OCI-LY3 (cell line): ENCODE data around the gene CCDC201.

ENCODE experiments used
- H2AFZ ChIP-seq: fragments of 200-600, 300-600 bp; shearing (Covaris generic); 2 replicates; pipeline ENCODE4 v1.6.0; 2014; ENCODE audit warnings: antibody characterized with exemption, low read depth, low read length
- H3K27ac ChIP-seq: fragments of 200-600, 300-600 bp; sonication (generic); 2 replicates; pipeline ENCODE4 v1.5.1; 2014; ENCODE audit warnings: mild to moderate bottlenecking, low read length, moderate library complexity, mixed read lengths
- H3K27me3 ChIP-seq: fragments of 200-600, 300-600 bp; sonication (generic); 2 replicates; pipeline ENCODE4 v1.6.1; 2014; ENCODE audit warnings: low read depth, low read length, mixed read lengths
- H3K36me3 ChIP-seq: fragments of 200-600, 300-600 bp; sonication (generic); replicated peaks from 2 replicates; pipeline ENCODE3; 2014; ENCODE audit warnings: low read depth, low read length, mixed read lengths
- H3K4me1 ChIP-seq: fragments of 300-600, 200-600 bp; sonication (generic); 2 replicates; pipeline ENCODE4 v1.6.1; 2014; ENCODE audit warnings: low read length, mixed read lengths
- H3K4me2 ChIP-seq: fragments of 200-600, 300-600 bp; sonication (generic); 2 replicates; pipeline ENCODE4 v1.6.1; 2014; ENCODE audit warnings: low read length, mixed read lengths
- H3K4me3 ChIP-seq: fragments of 300-600, 200-600 bp; sonication (generic); 2 replicates; pipeline ENCODE4 v1.5.1; 2014; ENCODE audit warnings: antibody characterized with exemption, mild to moderate bottlenecking, low read length, moderate library complexity
- H3K79me2 ChIP-seq: fragments of 300-600, 200-600 bp; shearing (Covaris generic); 2 replicates; pipeline ENCODE4 v1.6.1; 2014; ENCODE audit warnings: mild to moderate bottlenecking, low read length, mixed read lengths
- H3K9ac ChIP-seq: fragments of 300-600, 200-600 bp; shearing (Covaris generic); 2 replicates; pipeline ENCODE4 v1.6.0; 2014; ENCODE audit warnings: mild to moderate bottlenecking, low read length, moderate library complexity
- H3K9me3 ChIP-seq: fragments of 200-600, 300-600 bp; shearing (Covaris generic); 2 replicates; pipeline ENCODE4 v1.6.1; 2014; ENCODE audit warnings: low read length, mixed read lengths; ENCODE audit not compliant: insufficient read depth
- H4K20me1 ChIP-seq: fragments of 200-600, 300-600 bp; sonication (generic); 2 replicates; pipeline ENCODE4 v1.6.1; 2016; ENCODE audit warnings: low read length, mixed read lengths; ENCODE audit not compliant: insufficient read depth
- CTCF ChIP-seq: fragments of 200-600, 300-600 bp; sonication (generic); IDR thresholded peaks from 2 replicates; pipeline ENCODE4 v1.5.1; 2014; ENCODE audit warnings: antibody characterized with exemption, low read length, low read depth
- EZH2phosphoT487 ChIP-seq: fragments of 200-600 bp; shearing (Covaris generic); IDR thresholded peaks from 2 replicates; pipeline ENCODE4 v1.6.1; 2018; ENCODE audit warnings: antibody characterized with exemption, mixed run types, low read depth

Gene CCDC201

GRCh38 chr7:45884136-45884535, 11.3 kb upstream of the CCDC201 start:
- Histone ChIP-seq H3K4me3 (no peak overlapping the region), H3K79me2 (no peaks in the 10 kb centered on the region), H3K27me3 (no peaks in the 10 kb centered on the region), H3K4me2 (no peak overlapping the region), H3K4me1 (no peaks in the 10 kb centered on the region), H3K9ac (no peak overlapping the region), H2AFZ (no peak overlapping the region), H3K9me3 (no peaks in the 10 kb centered on the region), H4K20me1 (no peaks in the 10 kb centered on the region), H3K27ac (no peak overlapping the region), H3K36me3 (no peaks in the 10 kb centered on the region)
- TF ChIP-seq CTCF = no peak

- TF ChIP-seq CTCF = no peak
- TF ChIP-seq EZH2phosphoT487 = no peak
- Histone ChIP-seq H3K9me3 (no peaks in the 10 kb centered on the region), H2AFZ (no peak overlapping the region), H3K79me2 (no peaks in the 10 kb centered on the region), H3K9ac (no peak overlapping the region), H3K4me1 (no peaks in the 10 kb centered on the region), H3K4me3 (no peak overlapping the region), H3K27ac (no peak overlapping the region), H3K4me2 (no peak overlapping the region), H3K27me3 (no peaks in the 10 kb centered on the region), H3K36me3 (no peaks in the 10 kb centered on the region), H4K20me1 (no peaks in the 10 kb centered on the region)
These were observed 9.6 kb upstream of the CCDC201 start for GRCh38 chr7:45882465-45882810.

GRCh38 chr7:45881759-45882464, 9.0 kb upstream of the CCDC201 start:
- Histone ChIP-seq H3K36me3 (no peaks in the 10 kb centered on the region), H3K27ac (no peak overlapping the region), H3K79me2 (no peaks in the 10 kb centered on the region), H3K9me3 (no peaks in the 10 kb centered on the region), H3K9ac (no peak overlapping the region), H3K4me1 (0 out of 2 replicates have a peak, but pooled peaks cover 3% of the 10 kb centered on the region), H4K20me1 (no peaks in the 10 kb centered on the region), H3K4me2 (no peak overlapping the region), H2AFZ (no peak overlapping the region), H3K4me3 (no peak overlapping the region), H3K27me3 (no peaks in the 10 kb centered on the region)
- TF ChIP-seq CTCF (no peak), EZH2phosphoT487 (no peak)

GRCh38 chr7:45881280-45881758, 8.4 kb upstream of the CCDC201 start:
- Histone ChIP-seq H2AFZ (no peak overlapping the region), H3K4me2 (no peak overlapping the region), H3K27me3 (no peaks in the 10 kb centered on the region), H3K27ac (no peak overlapping the region), H3K36me3 (no peaks in the 10 kb centered on the region), H3K4me3 (no peak overlapping the region), H3K9ac (no peak overlapping the region), H3K9me3 (no peaks in the 10 kb centered on the region), H3K79me2 (no peaks in the 10 kb centered on the region), H4K20me1 (no peaks in the 10 kb centered on the region), H3K4me1 (0 out of 2 replicates have a peak, but pooled peaks cover 3% of the 10 kb centered on the region)
- no peak for TF ChIP-seq CTCF
- no peak for TF ChIP-seq EZH2phosphoT487
